ENCODE results near the gene NLRP6.
"Not testable (repeated sequence)": the region's sequence is repeated elsewhere in the genome, so short reads cannot be mapped to it uniquely, and the experiment has no call there.

Gene NLRP6

DNA sequence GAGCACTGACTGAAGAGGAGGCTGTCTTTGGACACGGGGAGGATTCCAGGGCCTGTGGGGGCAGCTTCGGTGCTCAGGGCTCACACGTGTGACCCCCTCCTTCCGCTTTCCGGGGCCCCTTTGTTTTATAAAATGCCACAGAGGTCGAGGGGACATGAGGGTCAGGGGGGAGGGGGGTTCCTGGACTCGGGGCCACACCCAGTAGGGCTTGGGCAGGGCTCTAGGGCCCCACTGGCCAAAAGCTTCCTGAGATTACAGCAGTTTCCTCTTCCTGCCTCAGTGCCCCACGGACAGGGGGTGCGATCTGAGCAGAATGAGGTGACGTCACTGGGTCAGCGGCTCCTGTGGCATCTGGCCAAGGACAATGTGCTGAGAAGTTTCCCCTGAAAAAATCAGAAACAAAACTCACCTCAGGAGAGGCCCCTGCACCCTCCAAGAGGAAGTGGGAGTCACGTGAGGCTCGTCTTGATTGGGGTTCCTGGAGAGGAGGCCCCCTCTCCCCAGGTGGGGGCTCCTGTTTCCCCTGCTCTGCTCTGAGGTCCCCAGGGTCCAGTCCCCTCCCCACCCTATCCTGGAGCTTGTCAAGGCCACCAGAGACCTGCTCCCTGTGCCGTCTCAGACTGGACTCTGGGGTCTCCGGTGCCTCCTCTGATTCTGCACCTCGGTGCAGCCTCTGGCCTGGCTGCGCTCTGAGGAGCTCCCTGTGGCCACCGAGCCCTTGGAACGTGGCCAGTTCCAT, 48.8 kb downstream of the NLRP6 start:
- DNase-seq, result no peak

DNA sequence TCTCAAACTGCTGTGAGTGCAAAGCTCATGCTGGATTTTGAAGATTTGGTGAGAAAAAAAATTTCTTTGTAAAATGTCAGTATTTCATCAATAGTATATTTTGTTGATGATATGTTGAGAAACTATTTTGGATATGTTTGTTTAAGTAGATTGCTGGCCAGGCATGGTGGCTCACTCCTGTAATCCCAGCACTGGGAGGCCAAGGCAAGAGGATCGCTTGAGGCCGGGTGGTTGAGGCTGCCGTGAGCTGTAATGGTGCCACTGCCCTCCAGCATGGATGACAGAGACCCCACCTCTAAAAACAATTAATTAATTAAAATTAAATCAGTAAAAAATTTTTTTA, 49.3 kb downstream of the NLRP6 start:
- no peak for DNase-seq

DNA sequence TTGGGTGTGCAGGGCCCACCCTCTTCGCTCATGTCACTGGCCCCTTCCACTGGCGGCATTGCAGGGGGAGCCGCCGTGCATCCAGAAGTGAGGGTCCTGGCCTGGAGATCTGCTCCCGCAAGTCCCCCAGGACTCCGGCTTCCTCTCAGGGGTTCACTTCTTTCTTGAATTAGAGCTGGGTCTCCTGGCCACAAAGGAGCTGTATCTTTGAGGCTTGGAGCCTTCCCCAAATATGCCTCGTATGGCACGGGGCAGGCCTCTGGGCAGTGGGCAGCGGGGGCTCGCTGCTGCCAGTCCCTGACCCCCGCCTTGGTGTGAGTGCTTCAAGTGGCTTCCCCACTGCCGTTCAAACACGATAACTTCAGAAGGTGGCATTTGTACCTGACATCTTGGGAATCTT, 49.8 kb downstream of the NLRP6 start:
- no peak for DNase-seq

DNA sequence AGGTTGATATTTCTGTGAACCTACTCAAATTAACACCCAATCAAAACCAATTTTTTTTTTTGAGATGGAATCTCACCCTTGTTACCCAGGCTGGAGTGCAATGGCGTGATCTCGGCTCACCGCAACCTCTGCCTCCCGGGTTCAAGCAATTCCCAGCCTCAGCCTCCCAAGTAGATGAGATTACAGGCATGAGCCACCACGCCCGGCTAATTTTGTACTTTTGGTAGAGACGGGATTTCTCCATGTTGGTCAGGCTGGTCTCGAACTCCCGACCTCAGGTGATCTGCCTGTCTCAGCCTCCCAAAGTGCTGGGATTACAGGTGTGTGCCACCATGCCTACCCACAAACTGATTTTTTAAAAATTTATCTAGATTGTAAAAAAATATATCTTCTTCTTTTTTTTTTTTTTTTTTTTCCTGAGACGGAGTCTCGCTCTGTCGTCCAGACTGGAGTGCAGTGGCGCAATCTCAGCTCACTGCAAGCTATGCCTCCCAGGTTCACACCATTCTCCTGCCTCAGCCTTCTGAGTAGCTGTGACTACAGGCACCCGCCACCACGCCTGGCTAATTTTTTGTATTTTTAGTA, 50.4 kb downstream of the NLRP6 start:
- not testable (repeated sequence) for DNase-seq

DNA sequence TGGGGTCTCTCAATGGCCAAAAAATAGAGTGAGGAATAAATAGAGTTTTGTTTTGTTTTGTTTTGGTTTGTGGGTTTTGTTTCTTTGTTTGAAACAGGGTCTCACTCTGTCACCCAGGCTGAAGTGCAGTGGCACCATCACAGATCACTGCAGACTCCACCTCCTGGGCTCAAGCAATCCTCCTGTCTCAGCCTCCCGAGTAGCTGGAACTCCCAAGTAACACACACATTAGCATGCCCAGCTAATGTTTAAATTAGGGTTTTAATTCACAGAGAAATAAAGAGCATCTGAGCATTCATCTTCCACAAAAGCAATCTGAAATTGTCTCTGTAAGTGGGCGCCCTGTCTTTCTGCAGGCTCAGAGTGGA, 51.7 kb downstream of the NLRP6 start:
- DNase-seq, result no peak

DNA sequence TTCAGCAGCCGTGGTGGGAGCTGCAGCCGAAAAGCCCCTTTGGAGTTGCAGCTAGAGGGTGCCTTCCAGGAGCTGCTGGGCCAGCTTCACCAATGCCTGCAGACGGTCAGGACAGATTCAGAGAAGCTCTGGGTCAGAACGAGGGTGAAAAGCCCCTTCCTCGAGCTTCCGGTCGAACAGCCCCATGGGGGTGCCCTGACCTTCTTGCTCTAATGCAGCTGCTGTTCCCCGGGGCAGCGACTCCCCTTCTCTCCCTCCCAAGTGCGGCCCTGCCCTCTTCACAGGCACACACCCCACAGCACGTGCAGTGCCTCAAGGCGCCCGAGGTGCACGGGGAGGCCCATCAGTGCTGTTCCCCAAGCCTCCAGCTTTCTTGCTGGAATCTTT, 52.1 kb downstream of the NLRP6 start:
- no peak for DNase-seq

DNA sequence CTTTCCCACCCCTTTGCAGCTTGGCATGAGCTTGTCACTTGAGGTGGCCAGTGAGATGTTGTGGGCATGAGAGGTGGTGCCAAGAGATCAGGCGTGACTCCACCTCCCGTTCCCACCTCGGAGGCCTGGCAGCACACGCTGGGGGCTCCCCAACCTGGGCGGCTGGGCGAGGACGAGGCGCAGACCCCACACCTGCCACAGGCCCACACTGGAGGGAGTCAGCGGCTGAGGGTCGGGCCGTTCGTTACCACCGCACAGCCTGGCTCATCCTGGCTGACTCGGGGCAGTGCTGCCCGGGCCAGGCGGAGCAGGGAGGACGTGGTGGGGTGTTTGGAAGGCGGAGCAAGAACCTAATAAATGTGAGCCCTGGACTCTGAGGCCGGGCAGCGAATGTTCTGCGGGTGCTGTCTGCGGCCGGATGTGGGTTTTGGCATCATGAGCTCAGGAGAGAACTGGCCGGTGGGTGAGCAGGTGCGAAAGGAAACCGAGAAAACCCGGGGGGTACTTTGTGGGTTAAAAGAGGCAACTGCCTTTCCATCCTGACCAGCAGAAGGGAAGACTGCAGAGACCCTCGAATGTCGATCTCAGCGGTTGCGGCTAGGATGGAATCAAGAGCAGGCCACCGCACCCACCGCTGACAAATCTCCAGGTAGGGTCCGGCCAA, 52.6 kb downstream of the NLRP6 start:
- no peak for DNase-seq

DNA sequence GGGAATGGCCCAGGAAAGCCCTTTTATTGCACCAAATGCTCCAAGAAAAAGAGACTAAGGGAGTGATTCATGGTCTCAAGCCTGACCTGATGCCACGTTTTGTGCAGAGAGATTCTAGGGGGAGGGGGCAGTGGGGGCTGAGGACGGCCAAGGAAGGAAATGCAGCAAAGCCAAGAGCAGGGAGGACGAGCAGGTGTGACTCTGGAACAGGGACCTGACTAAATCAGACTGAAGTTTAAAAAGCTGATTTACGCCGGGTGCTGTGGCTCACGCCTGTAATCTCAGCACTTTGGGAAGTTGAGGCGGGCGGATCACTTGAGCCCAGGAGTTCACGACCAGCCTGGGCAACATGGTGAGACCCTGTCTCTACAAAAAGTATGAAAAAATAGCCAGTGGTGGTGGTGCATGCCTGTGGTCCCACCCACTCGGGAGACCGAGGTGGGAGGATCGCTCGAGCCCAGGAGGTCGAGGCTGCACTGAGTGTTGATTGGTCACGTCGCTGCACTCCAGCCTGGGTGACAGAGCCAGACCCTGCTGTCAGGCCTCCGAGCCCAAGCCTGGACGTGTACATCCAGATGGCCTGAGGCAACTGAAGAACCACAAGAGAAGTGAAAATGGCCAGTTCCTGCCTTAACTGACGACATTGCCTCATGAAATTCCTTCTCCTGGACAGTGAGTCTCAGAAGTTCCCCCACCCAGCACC, 53.3 kb downstream of the NLRP6 start:
- no peak for DNase-seq

DNA sequence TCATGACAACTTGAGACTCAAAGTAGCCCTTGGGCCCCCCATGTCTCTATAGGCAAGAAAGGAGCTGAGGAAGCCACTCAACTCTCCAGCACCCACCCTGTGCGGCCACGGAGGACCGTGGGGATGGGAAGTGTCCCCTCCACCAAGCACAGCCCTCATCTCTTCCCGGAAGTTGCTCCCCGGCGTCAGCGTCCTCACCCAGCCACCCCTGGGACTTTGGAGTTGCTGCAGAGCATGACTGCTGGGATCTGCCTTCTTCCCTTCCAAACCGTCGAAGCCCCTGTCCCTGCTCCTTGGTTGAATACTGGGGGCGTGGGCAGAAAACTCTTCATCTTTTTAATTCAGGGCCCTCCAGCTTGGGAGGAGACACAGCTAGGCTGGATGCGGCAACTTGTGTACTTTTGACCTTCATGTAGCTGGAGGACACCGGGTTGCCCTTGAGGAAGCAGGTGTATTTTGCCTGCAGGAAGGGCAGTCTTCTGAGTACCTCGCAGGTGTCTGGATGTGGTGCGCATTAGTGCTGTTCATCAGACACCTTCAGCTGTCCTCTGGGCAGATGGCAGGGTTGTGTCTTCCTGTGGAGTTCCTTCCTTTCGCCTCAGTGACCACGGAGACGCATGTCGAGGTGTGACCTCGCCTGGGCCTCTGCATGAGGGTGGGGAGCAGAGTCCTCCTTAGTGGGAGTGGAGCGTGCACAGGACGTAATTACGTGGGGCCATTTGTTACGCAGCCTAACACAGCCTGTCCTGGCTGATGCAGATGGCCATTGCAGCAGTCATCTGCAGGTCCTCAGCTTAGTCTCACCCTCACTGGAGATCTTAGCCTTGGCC, 54.7 kb downstream of the NLRP6 start:
- no peak for DNase-seq

DNA sequence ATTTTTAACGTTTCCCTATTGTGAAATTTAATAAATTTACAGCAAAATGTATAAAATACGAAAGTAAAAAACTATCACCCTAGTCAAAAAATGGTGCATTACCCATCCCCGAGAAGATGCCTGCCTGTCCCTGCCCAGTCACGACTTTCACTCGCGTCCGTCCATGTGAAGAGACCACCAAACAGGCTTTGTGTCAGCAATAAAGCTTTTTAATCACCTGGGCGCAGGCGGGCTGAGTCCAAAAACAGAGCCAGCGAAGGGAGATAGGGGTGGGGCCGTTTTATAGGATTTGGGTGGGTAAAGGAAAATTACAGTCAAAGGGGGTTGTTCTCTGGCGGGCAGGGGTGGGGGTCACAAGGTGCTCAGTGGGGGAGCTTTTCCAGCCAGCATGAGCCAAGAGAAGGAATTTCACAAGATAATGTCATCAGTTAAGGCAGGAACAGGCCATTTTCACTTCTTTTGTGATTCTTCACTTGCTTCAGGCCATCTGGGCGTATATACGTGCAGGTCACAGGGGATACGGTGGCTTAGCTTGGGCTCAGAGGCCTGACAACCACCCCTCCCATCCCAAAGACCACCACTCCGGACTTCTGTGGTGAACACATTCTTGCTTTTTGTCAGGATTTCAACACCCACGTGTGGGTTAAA, 55.5 kb downstream of the NLRP6 start:
- DNase-seq, result not testable (repeated sequence)

DNA sequence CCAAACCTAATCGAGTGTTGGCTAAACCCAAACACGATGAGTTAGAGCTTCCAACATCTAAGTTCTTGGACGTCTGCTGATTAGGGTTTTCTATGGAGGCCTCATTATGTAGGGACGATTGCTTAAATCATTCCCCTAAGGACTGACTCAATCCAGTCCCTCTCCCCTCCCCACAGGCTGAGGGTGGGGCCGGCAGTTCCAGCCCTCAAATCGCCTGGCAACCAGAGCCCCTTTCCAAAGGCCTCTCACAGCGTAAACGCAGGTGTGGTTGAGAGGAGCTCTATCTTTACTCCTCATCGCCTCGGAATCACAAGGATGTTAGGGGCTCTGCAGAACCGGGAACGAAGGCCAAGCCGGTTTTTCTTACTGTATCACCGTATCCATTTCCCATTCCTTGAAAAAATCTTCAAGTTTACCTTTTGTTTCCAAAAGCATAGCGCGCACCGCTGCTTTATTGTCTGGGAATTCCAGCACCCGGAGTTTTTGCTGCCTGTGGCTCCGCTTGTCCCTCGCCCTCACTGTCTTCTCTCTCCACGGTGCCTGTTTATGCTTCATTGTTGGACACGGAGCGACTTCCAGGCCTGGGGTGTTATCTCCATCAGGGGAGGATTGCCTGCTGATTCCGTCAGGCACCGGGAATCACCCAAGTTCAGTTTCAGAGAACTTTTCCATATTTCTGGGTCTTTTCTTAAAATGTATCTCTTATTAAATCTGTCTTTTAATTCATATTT, 56.2 kb downstream of the NLRP6 start:
- no peak for DNase-seq
